Measurements from ENCODE around the gene PGAM2. TPM values are rescaled to one million over a fixed set of nuclear protein-coding genes. Genes with fewer than 3 reads are reported as not detected.

Gene PGAM2
- total RNA-seq, 4 donors from 2014 or later: 2.2 to 28.0 (median 9.1) TPM

GRCh38 chr7:44062903-44063295 is 2.5 kb downstream of the PGAM2 start:
- H3K27me3 ChIP-seq: no peaks in the 10 kb centered on the region
- no peak overlapping the region for H3K27ac ChIP-seq
- 71 to 76% methylated on average over 3 of the region's 3 CpGs for WGBS, 2 donors
- TF ChIP-seq POLR2A (IDR thresholded peaks at IDR 0.05) (no peak), CTCF (IDR thresholded peaks at IDR 0.05) (no peak)
- no peak overlapping the region for H3K4me3 ChIP-seq (replicated peaks in 1 of 3)
- H3K4me1 ChIP-seq: peaks cover 15 to 26% of the 10 kb centered on the region in 2 donors
- DNase-seq: peak in 1 of 2 donors; percentile 2
- no peaks in the 10 kb centered on the region for H3K9me3 ChIP-seq
- H3K36me3 ChIP-seq: peaks cover 31 to 36% of the 10 kb centered on the region in 2 donors
- intact Hi-C loops (cut with DNase I): no loop called here

GRCh38 chr7:44062180-44062902 is 3.0 kb downstream of the PGAM2 start:
- H3K27me3 ChIP-seq: no peaks in the 10 kb centered on the region
- 90 to 92% methylated on average over 7 to 11 of the region's 11 CpGs for WGBS, 2 donors
- peak in 1 of 2 donors; percentile 12 for DNase-seq
- no peak overlapping the region for H3K4me3 ChIP-seq (replicated peaks in 1 of 3)
- no peaks in the 10 kb centered on the region for H3K9me3 ChIP-seq
- intact Hi-C loops (cut with DNase I): no loop called here
- TF ChIP-seq POLR2A (IDR thresholded peaks at IDR 0.05): no peak
- TF ChIP-seq CTCF (IDR thresholded peaks at IDR 0.05): no peak
- H3K27ac ChIP-seq: no peak overlapping the region
- H3K36me3 ChIP-seq: peaks cover 37 to 41% of the 10 kb centered on the region in 2 donors
- H3K4me1 ChIP-seq: peaks cover 15 to 26% of the 10 kb centered on the region in 2 donors

- H3K27me3 ChIP-seq: no peaks in the 10 kb centered on the region
- H3K4me3 ChIP-seq (replicated peaks in 1 of 3): no peak overlapping the region
- peaks cover 43 to 48% of the 10 kb centered on the region in 2 donors for H3K36me3 ChIP-seq
- no peak overlapping the region for H3K27ac ChIP-seq
- intact Hi-C loops (cut with DNase I): no loop called here
- H3K4me1 ChIP-seq: peaks cover 15 to 26% of the 10 kb centered on the region in 2 donors
- TF ChIP-seq CTCF (IDR thresholded peaks at IDR 0.05) (no peak), POLR2A (IDR thresholded peaks at IDR 0.05) (no peak)
- no peaks in the 10 kb centered on the region for H3K9me3 ChIP-seq
- 79 to 82% methylated on average over 7 of the region's 8 CpGs for WGBS, 2 donors
- DNase-seq: no peak
Observed at GRCh38 chr7:44061645-44062179, 3.7 kb downstream of the PGAM2 start.

- Histone ChIP-seq H3K36me3 (peaks cover 49 to 52% of the 10 kb centered on the region in 2 donors), H3K27ac (no peak overlapping the region), H3K9me3 (no peaks in the 10 kb centered on the region), H3K4me1 (peaks cover 15 to 20% of the 10 kb centered on the region in 2 donors), H3K27me3 (no peaks in the 10 kb centered on the region), H3K4me3 (replicated peaks in 1 of 3) (no peak overlapping the region)
- DNase-seq: no peak
- intact Hi-C loops (cut with DNase I): no loop called here
- 80 to 87% methylated on average over 8 of the region's 8 CpGs for WGBS, 2 donors
- TF ChIP-seq CTCF (IDR thresholded peaks at IDR 0.05) (no peak), POLR2A (IDR thresholded peaks at IDR 0.05) (no peak)
Observed at GRCh38 chr7:44060948-44061644, 4.3 kb downstream of the PGAM2 start.

All from thyroid gland (tissue), 4 donors.